Subcutaneous adipose tissue (tissue), 4 donors: Measurements from ENCODE around the gene EXOSC2. TPM values are rescaled to one million over a fixed set of nuclear protein-coding genes. Genes with fewer than 3 reads are reported as not detected.

ENCODE experiments used
- CTCF ChIP-seq: fragments of 450-650 bp; IDR thresholded peaks from one replicate; pipeline ENCODE4 v1.5.1; 2016; ENCODE audit warnings: low read depth, mild to moderate bottlenecking, control low read depth, antibody characterized with exemption, moderate library complexity
- total RNA-seq, 4 donors: library from RNA; depleted of rRNA; stranded (reverse); fragments of >200 nt; gene quantifications; one replicate each; pipeline ENCODE4 v1.1.0, GENCODE V29; 2016

EXOSC2 gene
- total RNA-seq, 4 donors from 2014 or later = 12.2 to 18.8 (median 14.9) TPM

GRCh38 chr9:130731355-130731754 lies 37.8 kb downstream of the EXOSC2 start:
- TF ChIP-seq CTCF = no peak

- TF ChIP-seq CTCF = no peak
These were observed 38.6 kb downstream of the EXOSC2 start for GRCh38 chr9:130732136-130732535.

- no peak for TF ChIP-seq CTCF
These were observed 39.2 kb downstream of the EXOSC2 start for GRCh38 chr9:130732793-130733221.

- no peak for TF ChIP-seq CTCF
These were observed 42.0 kb downstream of the EXOSC2 start for GRCh38 chr9:130735566-130735965.

GRCh38 chr9:130736834-130737233 lies 43.3 kb downstream of the EXOSC2 start:
- TF ChIP-seq CTCF = no peak

- TF ChIP-seq CTCF = no peak
These were observed 44.7 kb downstream of the EXOSC2 start for GRCh38 chr9:130738281-130738680.

- no peak for TF ChIP-seq CTCF
These were observed 45.5 kb downstream of the EXOSC2 start for GRCh38 chr9:130739081-130739480.
